WTC11 (cell line): Measurements from ENCODE around the gene COX19. TPM values are rescaled to one million over a fixed set of nuclear protein-coding genes. Genes with fewer than 3 reads are reported as not detected.
A peak's percentile ranks its signal among the peaks of the same experiment; 100 is the strongest.

ENCODE experiments used
- ATAC-seq: fragments of 200-7000 bp; cut with Tn5 transposase; 2 replicates; pipeline ENCODE4 v1.10.0; 2021; ENCODE audit warnings: mild to moderate bottlenecking, moderate library complexity
- CTCF ChIA-PET: fragments of 300-600 bp; sonication (Branson Sonifier 250); formaldehyde crosslinking; loops from one replicate; lab custom pipeline; 2021; ENCODE audit warnings: antibody characterized with exemption; lab: Charles Lee
- POLR2A ChIA-PET: fragments of 350-600 bp; sonication (Branson Sonifier 250); formaldehyde crosslinking; loops from one replicate; lab custom pipeline; 2021; ENCODE audit warnings: antibody characterized with exemption; lab: Charles Lee
- DNase-seq: peaks from one replicate; pipeline ENCODE4 v3.0.0; 2021; ENCODE audit warnings: low spot score
- H3K27ac Mint-ChIP-seq: 2 replicates; pipeline ENCODE4 v1.8.0; 2021; ENCODE audit warnings: mixed read lengths
- H3K27me3 Mint-ChIP-seq: 2 replicates; pipeline ENCODE4 v1.8.0; 2021; ENCODE audit warnings: low read depth, mild to moderate bottlenecking, moderate library complexity, mixed read lengths
- H3K36me3 Mint-ChIP-seq: 2 replicates; pipeline ENCODE4 v1.8.0; 2021; ENCODE audit warnings: mixed read lengths
- H3K4me1 Mint-ChIP-seq: 2 replicates; pipeline ENCODE4 v1.8.0; 2022; ENCODE audit warnings: mixed read lengths
- H3K4me3 Mint-ChIP-seq: 2 replicates; pipeline ENCODE4 v1.8.0; 2021; ENCODE audit warnings: mild to moderate bottlenecking, moderate library complexity, mixed read lengths
- H3K9me3 Mint-ChIP-seq: 2 replicates; pipeline ENCODE4 v1.8.0; 2021; ENCODE audit warnings: mixed read lengths
- HMGA2 ChIP-seq: fragments of 250-450 bp; sonication (Bioruptor Pico); IDR thresholded peaks from 2 replicates; pipeline ENCODE4 v1.4.0; 2021; ENCODE audit warnings: mild to moderate bottlenecking, moderate library complexity
- JAZF1 ChIP-seq: fragments of 250-450 bp; sonication (Bioruptor Pico); IDR thresholded peaks from 2 replicates; pipeline ENCODE4 v1.9.0; 2021; ENCODE audit warnings: moderate library complexity, mild to moderate bottlenecking, inconsistent platforms
- NFYB ChIP-seq: sonication (generic); formaldehyde crosslinking; conservative IDR thresholded peaks from 2 replicates; pipeline ENCODE4 v1.8.0; 2022; ENCODE audit warnings: low read depth, missing genetic modification reagents
- PRRX2 ChIP-seq: fragments of 250-450 bp; sonication (Bioruptor Pico); IDR thresholded peaks from 2 replicates; pipeline ENCODE4 v1.8.0; 2021; ENCODE audit warnings: mild to moderate bottlenecking
- RELA ChIP-seq: sonication (generic); formaldehyde crosslinking; IDR thresholded peaks from 2 replicates; pipeline ENCODE4 v1.8.1; 2022; ENCODE audit warnings: missing genetic modification reagents, mild to moderate bottlenecking, borderline replicate concordance
- RORB ChIP-seq: fragments of 250-450 bp; sonication (Bioruptor Pico); IDR thresholded peaks from 2 replicates; pipeline ENCODE4 v1.9.0; 2021; ENCODE audit warnings: mild to moderate bottlenecking
- SMAD3 ChIP-seq: sonication (generic); formaldehyde crosslinking; IDR thresholded peaks from 2 replicates; pipeline ENCODE4 v1.8.0; 2022; ENCODE audit warnings: missing genetic modification reagents, mild to moderate bottlenecking, borderline replicate concordance
- TCF7 ChIP-seq: sonication (generic); formaldehyde crosslinking; IDR thresholded peaks from 2 replicates; pipeline ENCODE4 v1.8.0; 2022; ENCODE audit warnings: mild to moderate bottlenecking, low read depth, missing genetic modification reagents, moderate library complexity
- ZBTB43 ChIP-seq: sonication (generic); formaldehyde crosslinking; IDR thresholded peaks from 2 replicates; pipeline ENCODE4 v1.8.1; 2023; ENCODE audit warnings: mild to moderate bottlenecking, missing genetic modification reagents
- total RNA-seq: library from RNA; stranded (reverse); gene quantifications from 3 replicates; pipeline ENCODE4 v1.2.3, GENCODE V29; 2021
- TF ChIP-seq, protein P1 (sequence below): sonication (generic); formaldehyde crosslinking; IDR thresholded peaks from 2 replicates; pipeline ENCODE4 v1.8.1; 2023; ENCODE audit warnings: mild to moderate bottlenecking, missing genetic modification reagents
- TF ChIP-seq, protein P2 (sequence below): sonication (generic); formaldehyde crosslinking; IDR thresholded peaks from 2 replicates; pipeline ENCODE4 v1.8.1; 2023; ENCODE audit warnings: mild to moderate bottlenecking, missing genetic modification reagents, borderline replicate concordance
- TF ChIP-seq, protein P3 (sequence below): sonication (generic); formaldehyde crosslinking; IDR thresholded peaks from 2 replicates; pipeline ENCODE4 v1.8.1; 2022; ENCODE audit warnings: low read depth, mild to moderate bottlenecking, moderate library complexity, missing genetic modification reagents, borderline replicate concordance
- TF ChIP-seq, protein P4 (sequence below): sonication (generic); formaldehyde crosslinking; IDR thresholded peaks from 2 replicates; pipeline ENCODE4 v1.8.1; 2022; ENCODE audit warnings: missing genetic modification reagents, borderline replicate concordance
- TF ChIP-seq, protein P5 (sequence below): sonication (generic); formaldehyde crosslinking; IDR thresholded peaks from 2 replicates; pipeline ENCODE4 v1.8.1; 2023; ENCODE audit warnings: mild to moderate bottlenecking, missing genetic modification reagents, moderate library complexity
- TF ChIP-seq, protein P6 (sequence below): sonication (generic); formaldehyde crosslinking; conservative IDR thresholded peaks from 2 replicates; pipeline ENCODE4 v1.8.1; 2023; ENCODE audit warnings: mild to moderate bottlenecking, low read depth, missing genetic modification reagents, moderate library complexity
- TF ChIP-seq, protein P7 (sequence below): sonication (generic); formaldehyde crosslinking; IDR thresholded peaks from 2 replicates; pipeline ENCODE4 v1.8.1; 2022; ENCODE audit warnings: mild to moderate bottlenecking, missing genetic modification reagents, moderate library complexity, borderline replicate concordance

Gene COX19
- total RNA-seq, 1 experiment from 2014 or later: 13.2 TPM

DNA sequence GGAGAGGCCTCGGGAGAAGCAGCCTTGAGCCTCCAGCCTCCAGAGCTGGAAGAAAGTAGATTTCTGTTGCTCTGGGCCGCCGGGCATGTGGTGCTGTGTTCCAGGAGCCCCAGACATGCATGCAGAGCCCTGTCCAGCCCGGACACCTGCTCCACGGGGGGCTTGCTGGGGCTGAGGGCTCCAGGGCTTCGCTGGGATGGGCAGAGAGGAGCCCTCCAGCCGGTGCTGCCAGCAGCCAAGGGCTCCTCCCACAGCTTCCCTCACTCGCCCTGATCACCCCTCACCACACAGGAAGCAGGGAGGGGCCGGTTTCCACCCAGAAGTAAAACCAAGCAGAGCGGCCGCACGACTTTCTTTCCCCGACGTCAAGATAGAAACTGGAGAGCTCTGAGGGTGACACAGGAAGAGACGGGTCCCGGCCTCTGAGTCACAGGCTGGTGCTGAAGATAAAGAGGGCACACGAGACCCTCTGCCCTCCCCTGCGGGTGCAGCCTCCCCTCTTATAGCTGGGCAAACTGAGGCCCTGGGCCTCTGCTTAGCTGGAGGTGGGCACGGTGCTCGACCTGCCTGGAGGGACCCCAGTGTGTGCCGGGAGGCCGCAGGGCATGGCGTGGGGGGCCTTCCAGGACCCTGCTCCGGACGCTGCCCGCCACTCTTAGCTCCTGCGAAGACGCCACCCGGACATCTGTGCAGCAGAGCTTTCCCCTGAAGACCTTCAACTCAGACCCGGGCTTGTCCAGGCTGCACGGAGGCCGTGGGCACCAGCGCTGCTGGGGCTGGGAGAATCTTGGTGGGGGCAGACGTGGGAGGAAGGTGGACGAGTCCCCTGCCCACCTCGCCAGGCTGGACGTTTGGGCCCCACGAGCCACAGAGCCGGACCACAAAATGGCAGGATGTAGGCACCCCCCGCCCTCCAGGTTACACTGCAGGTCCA is 52.0 kb downstream of the COX19 start:
- ATAC-seq: peak; percentile 82
- CTCF ChIA-PET: interaction anchor here (0.8 to 1.1 kb wide), 3 partner anchors 15 to 142 kb away, joined by 3 to 4 read pairs (median 3); no protein-coding TSS in a partner anchor

More for the DNA sequence above, 52.0 kb downstream of the COX19 start:
- Mint-ChIP-seq H3K36me3 (no peaks in the 10 kb centered on the region), H3K4me1 (no peaks in the 10 kb centered on the region), H3K9me3 (no peaks in the 10 kb centered on the region), H3K4me3 (no peak overlapping the region), H3K27ac (no peak overlapping the region), H3K27me3 (no peaks in the 10 kb centered on the region)
- POLR2A ChIA-PET: no interaction called here
- peak; percentile 22 for DNase-seq
- TF ChIP-seq JAZF1 (CRISPR knock-in tag) (no peak), SMAD3 (no peak), RELA (CRISPR knock-in tag) (no peak), HMGA2 (CRISPR knock-in tag) (no peak), PRRX2 (CRISPR knock-in tag) (no peak), NFYB (CRISPR knock-in tag) (no peak), ZBTB43 (no peak), TCF7 (CRISPR knock-in tag) (no peak), RORB (no peak)
- TF ChIP-seq, protein P1, sequence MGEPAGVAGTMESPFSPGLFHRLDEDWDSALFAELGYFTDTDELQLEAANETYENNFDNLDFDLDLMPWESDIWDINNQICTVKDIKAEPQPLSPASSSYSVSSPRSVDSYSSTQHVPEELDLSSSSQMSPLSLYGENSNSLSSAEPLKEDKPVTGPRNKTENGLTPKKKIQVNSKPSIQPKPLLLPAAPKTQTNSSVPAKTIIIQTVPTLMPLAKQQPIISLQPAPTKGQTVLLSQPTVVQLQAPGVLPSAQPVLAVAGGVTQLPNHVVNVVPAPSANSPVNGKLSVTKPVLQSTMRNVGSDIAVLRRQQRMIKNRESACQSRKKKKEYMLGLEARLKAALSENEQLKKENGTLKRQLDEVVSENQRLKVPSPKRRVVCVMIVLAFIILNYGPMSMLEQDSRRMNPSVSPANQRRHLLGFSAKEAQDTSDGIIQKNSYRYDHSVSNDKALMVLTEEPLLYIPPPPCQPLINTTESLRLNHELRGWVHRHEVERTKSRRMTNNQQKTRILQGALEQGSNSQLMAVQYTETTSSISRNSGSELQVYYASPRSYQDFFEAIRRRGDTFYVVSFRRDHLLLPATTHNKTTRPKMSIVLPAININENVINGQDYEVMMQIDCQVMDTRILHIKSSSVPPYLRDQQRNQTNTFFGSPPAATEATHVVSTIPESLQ (CRISPR knock-in tag): no peak
- TF ChIP-seq, protein P2, sequence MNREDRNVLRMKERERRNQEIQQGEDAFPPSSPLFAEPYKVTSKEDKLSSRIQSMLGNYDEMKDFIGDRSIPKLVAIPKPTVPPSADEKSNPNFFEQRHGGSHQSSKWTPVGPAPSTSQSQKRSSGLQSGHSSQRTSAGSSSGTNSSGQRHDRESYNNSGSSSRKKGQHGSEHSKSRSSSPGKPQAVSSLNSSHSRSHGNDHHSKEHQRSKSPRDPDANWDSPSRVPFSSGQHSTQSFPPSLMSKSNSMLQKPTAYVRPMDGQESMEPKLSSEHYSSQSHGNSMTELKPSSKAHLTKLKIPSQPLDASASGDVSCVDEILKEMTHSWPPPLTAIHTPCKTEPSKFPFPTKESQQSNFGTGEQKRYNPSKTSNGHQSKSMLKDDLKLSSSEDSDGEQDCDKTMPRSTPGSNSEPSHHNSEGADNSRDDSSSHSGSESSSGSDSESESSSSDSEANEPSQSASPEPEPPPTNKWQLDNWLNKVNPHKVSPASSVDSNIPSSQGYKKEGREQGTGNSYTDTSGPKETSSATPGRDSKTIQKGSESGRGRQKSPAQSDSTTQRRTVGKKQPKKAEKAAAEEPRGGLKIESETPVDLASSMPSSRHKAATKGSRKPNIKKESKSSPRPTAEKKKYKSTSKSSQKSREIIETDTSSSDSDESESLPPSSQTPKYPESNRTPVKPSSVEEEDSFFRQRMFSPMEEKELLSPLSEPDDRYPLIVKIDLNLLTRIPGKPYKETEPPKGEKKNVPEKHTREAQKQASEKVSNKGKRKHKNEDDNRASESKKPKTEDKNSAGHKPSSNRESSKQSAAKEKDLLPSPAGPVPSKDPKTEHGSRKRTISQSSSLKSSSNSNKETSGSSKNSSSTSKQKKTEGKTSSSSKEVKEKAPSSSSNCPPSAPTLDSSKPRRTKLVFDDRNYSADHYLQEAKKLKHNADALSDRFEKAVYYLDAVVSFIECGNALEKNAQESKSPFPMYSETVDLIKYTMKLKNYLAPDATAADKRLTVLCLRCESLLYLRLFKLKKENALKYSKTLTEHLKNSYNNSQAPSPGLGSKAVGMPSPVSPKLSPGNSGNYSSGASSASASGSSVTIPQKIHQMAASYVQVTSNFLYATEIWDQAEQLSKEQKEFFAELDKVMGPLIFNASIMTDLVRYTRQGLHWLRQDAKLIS (CRISPR knock-in tag): no peak
- TF ChIP-seq, protein P3, sequence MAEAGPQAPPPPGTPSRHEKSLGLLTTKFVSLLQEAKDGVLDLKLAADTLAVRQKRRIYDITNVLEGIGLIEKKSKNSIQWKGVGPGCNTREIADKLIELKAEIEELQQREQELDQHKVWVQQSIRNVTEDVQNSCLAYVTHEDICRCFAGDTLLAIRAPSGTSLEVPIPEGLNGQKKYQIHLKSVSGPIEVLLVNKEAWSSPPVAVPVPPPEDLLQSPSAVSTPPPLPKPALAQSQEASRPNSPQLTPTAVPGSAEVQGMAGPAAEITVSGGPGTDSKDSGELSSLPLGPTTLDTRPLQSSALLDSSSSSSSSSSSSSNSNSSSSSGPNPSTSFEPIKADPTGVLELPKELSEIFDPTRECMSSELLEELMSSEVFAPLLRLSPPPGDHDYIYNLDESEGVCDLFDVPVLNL (CRISPR knock-in tag): no peak
- TF ChIP-seq, protein P4, sequence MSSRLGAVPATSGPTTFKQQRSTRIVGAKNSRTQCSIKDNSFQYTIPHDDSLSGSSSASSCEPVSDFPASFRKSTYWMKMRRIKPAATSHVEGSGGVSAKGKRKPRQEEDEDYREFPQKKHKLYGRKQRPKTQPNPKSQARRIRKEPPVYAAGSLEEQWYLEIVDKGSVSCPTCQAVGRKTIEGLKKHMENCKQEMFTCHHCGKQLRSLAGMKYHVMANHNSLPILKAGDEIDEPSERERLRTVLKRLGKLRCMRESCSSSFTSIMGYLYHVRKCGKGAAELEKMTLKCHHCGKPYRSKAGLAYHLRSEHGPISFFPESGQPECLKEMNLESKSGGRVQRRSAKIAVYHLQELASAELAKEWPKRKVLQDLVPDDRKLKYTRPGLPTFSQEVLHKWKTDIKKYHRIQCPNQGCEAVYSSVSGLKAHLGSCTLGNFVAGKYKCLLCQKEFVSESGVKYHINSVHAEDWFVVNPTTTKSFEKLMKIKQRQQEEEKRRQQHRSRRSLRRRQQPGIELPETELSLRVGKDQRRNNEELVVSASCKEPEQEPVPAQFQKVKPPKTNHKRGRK: no peak
- TF ChIP-seq, protein P5, sequence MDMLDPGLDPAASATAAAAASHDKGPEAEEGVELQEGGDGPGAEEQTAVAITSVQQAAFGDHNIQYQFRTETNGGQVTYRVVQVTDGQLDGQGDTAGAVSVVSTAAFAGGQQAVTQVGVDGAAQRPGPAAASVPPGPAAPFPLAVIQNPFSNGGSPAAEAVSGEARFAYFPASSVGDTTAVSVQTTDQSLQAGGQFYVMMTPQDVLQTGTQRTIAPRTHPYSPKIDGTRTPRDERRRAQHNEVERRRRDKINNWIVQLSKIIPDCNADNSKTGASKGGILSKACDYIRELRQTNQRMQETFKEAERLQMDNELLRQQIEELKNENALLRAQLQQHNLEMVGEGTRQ: no peak
- TF ChIP-seq, protein P6, sequence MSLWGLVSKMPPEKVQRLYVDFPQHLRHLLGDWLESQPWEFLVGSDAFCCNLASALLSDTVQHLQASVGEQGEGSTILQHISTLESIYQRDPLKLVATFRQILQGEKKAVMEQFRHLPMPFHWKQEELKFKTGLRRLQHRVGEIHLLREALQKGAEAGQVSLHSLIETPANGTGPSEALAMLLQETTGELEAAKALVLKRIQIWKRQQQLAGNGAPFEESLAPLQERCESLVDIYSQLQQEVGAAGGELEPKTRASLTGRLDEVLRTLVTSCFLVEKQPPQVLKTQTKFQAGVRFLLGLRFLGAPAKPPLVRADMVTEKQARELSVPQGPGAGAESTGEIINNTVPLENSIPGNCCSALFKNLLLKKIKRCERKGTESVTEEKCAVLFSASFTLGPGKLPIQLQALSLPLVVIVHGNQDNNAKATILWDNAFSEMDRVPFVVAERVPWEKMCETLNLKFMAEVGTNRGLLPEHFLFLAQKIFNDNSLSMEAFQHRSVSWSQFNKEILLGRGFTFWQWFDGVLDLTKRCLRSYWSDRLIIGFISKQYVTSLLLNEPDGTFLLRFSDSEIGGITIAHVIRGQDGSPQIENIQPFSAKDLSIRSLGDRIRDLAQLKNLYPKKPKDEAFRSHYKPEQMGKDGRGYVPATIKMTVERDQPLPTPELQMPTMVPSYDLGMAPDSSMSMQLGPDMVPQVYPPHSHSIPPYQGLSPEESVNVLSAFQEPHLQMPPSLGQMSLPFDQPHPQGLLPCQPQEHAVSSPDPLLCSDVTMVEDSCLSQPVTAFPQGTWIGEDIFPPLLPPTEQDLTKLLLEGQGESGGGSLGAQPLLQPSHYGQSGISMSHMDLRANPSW (CRISPR knock-in tag): no peak
- TF ChIP-seq, protein P7, sequence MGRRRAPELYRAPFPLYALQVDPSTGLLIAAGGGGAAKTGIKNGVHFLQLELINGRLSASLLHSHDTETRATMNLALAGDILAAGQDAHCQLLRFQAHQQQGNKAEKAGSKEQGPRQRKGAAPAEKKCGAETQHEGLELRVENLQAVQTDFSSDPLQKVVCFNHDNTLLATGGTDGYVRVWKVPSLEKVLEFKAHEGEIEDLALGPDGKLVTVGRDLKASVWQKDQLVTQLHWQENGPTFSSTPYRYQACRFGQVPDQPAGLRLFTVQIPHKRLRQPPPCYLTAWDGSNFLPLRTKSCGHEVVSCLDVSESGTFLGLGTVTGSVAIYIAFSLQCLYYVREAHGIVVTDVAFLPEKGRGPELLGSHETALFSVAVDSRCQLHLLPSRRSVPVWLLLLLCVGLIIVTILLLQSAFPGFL (CRISPR knock-in tag): no peak
- TF ChIP-seq, all 79 proteins: peak for 0
